H1 (cell line): ENCODE measurements around the gene SMARCA4.

Experiments used
- CEBPB ChIP-seq: IDR thresholded peaks from 2 replicates; pipeline ENCODE4 v1.6.1; 2012; ENCODE audit warnings: low read depth, low read length
- CTBP2 ChIP-seq: IDR thresholded peaks from 2 replicates; pipeline ENCODE4 v1.7.0; 2011; ENCODE audit warnings: borderline replicate concordance, mild to moderate bottlenecking, moderate library complexity, mixed read lengths, low read length; ENCODE audit not compliant: insufficient read depth, insufficient read length
- GTF2F1 ChIP-seq: IDR thresholded peaks from 2 replicates; pipeline ENCODE4 v1.6.1; 2012; ENCODE audit warnings: low read depth, low read length, improper control_type of control experiment, borderline replicate concordance
- JUN ChIP-seq: IDR thresholded peaks from 2 replicates; pipeline ENCODE4 v1.6.1; 2011; ENCODE audit warnings: low read depth, mild to moderate bottlenecking, improper control_type of control experiment, low read length
- NANOG ChIP-seq: IDR thresholded peaks from 2 replicates; pipeline ENCODE4 v1.6.1; 2011; ENCODE audit warnings: low read length, low read depth, mild to moderate bottlenecking, inconsistent platforms; ENCODE audit not compliant: insufficient read depth, poor library complexity, severe bottlenecking
- POLR2A ChIP-seq, 2 experiments: IDR thresholded peaks; 1 replicate in 1 of 2; 2 replicates in 1 of 2; pipeline ENCODE4 v1.6.1; 2011; ENCODE audit warnings: low read depth in 2 of 2, low read length in 2 of 2, mild to moderate bottlenecking in 2 of 2; ENCODE audit errors: control extremely low read depth in 1 of 2
- POLR2AphosphoS5 ChIP-seq: IDR thresholded peaks from 2 replicates; pipeline ENCODE4 v1.6.1; 2011; ENCODE audit warnings: low read depth, low read length
- RFX5 ChIP-seq: IDR thresholded peaks from 2 replicates; pipeline ENCODE4 v1.6.1; 2011; ENCODE audit warnings: low read depth, low read length, improper control_type of control experiment, borderline replicate concordance
- TAF1 ChIP-seq: IDR thresholded peaks from 2 replicates; pipeline ENCODE4 v1.6.1; 2011; ENCODE audit warnings: mild to moderate bottlenecking, low read depth, low read length
- TEAD4 ChIP-seq: IDR thresholded peaks from 2 replicates; pipeline ENCODE4 v1.6.1; 2012; ENCODE audit warnings: low read depth, low read length, inconsistent platforms, mixed read lengths
- TF ChIP-seq, protein P1 (sequence below), 3 experiments: IDR thresholded peaks; 1 replicate in 2 of 3; 2 replicates in 1 of 3; pipeline versions ENCODE4 v1.5.1 to v1.6.1; 2011; ENCODE audit warnings: low read length in 3 of 3, mild to moderate bottlenecking in 3 of 3, inconsistent platforms in 2 of 3, low read depth in 1 of 3, moderate library complexity in 1 of 3; ENCODE audit not compliant: insufficient read depth in 1 of 3; ENCODE audit errors: control extremely low read depth in 1 of 3
- TF ChIP-seq, protein P2 (sequence below): IDR thresholded peaks from 2 replicates; pipeline ENCODE4 v1.6.1; 2012; ENCODE audit warnings: low read length, inconsistent platforms
- TF ChIP-seq, protein P3 (sequence below): IDR thresholded peaks from 2 replicates; pipeline ENCODE4 v1.6.1; 2011; ENCODE audit warnings: low read depth, mild to moderate bottlenecking, low read length; ENCODE audit not compliant: insufficient read depth

DNA sequence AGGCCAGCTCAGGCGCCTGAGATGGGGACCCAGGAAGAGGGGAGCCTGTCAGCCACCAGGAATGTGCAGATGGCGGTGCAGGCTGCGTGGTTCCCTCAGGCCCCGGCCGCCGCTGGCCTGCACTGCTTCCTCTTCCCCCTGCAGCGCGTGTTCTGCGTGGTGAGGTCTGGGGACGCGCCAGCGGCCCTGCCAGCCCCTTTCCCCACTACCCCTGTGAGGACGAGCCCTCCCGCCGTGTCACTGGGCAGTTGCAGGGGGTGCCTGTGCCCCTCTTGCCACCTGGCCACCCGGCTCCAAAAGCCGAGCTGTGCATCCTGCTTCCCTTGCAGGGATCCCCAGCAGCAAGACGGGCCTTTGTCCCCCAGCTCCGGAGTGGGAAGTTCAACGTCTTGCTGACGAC, 58.4 kb downstream of the SMARCA4 start:
- TF ChIP-seq CEBPB = no peak
- TF ChIP-seq POLR2A (IDR thresholded peaks at IDR 0.05; ENCODE audit: control extremely low read depth in 1 of 2, low read depth in 2 of 2, low read length in 2 of 2) = no peak
- TF ChIP-seq NANOG = no peak
- no peak for TF ChIP-seq JUN
- TF ChIP-seq, protein P1, sequence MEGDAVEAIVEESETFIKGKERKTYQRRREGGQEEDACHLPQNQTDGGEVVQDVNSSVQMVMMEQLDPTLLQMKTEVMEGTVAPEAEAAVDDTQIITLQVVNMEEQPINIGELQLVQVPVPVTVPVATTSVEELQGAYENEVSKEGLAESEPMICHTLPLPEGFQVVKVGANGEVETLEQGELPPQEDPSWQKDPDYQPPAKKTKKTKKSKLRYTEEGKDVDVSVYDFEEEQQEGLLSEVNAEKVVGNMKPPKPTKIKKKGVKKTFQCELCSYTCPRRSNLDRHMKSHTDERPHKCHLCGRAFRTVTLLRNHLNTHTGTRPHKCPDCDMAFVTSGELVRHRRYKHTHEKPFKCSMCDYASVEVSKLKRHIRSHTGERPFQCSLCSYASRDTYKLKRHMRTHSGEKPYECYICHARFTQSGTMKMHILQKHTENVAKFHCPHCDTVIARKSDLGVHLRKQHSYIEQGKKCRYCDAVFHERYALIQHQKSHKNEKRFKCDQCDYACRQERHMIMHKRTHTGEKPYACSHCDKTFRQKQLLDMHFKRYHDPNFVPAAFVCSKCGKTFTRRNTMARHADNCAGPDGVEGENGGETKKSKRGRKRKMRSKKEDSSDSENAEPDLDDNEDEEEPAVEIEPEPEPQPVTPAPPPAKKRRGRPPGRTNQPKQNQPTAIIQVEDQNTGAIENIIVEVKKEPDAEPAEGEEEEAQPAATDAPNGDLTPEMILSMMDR (IDR thresholded peaks at IDR 0.05; ENCODE audit: control extremely low read depth in 1 of 3, insufficient read depth in 1 of 3, low read depth in 1 of 3, low read length in 3 of 3) = no peak
- no peak for TF ChIP-seq POLR2AphosphoS5
- no peak for TF ChIP-seq CTBP2
- no peak for TF ChIP-seq TEAD4
- TF ChIP-seq, protein P2, sequence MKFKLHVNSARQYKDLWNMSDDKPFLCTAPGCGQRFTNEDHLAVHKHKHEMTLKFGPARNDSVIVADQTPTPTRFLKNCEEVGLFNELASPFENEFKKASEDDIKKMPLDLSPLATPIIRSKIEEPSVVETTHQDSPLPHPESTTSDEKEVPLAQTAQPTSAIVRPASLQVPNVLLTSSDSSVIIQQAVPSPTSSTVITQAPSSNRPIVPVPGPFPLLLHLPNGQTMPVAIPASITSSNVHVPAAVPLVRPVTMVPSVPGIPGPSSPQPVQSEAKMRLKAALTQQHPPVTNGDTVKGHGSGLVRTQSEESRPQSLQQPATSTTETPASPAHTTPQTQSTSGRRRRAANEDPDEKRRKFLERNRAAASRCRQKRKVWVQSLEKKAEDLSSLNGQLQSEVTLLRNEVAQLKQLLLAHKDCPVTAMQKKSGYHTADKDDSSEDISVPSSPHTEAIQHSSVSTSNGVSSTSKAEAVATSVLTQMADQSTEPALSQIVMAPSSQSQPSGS = no peak
- TF ChIP-seq RFX5 = no peak
- TF ChIP-seq GTF2F1 = no peak
- TF ChIP-seq TAF1 = no peak
- TF ChIP-seq, protein P3, sequence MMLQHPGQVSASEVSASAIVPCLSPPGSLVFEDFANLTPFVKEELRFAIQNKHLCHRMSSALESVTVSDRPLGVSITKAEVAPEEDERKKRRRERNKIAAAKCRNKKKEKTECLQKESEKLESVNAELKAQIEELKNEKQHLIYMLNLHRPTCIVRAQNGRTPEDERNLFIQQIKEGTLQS = no peak
